Activated B cell treated with CpG ODN at 0.5 μM for 24 hours (primary cell): Measurements from ENCODE around the gene DUSP10. TPM values are rescaled to one million over a fixed set of nuclear protein-coding genes. Genes with fewer than 3 reads are reported as not detected.

Experiments
- ATAC-seq: fragments of 200-7000 bp; cut with Tn5 transposase; one replicate; pipeline ENCODE4 v1.10.0; 2021; ENCODE audit warnings: low read depth, mild to moderate bottlenecking, moderate library complexity
- CTCF ChIA-PET: fragments of 350-600 bp; sonication (Branson Sonifier 250); formaldehyde crosslinking; loops from one replicate; lab custom pipeline; 2021; ENCODE audit warnings: antibody characterized with exemption; lab: Charles Lee
- POLR2A ChIA-PET: fragments of 350-600 bp; sonication (Branson Sonifier 250); formaldehyde crosslinking; loops from one replicate; lab custom pipeline; 2021; ENCODE audit warnings: antibody characterized with exemption; lab: Charles Lee
- DNase-seq: peaks from one replicate; pipeline ENCODE4 v3.0.0; 2022
- H3K27ac Mint-ChIP-seq: one replicate; pipeline ENCODE4 v1.8.0; 2020; ENCODE audit warnings: mixed read lengths
- H3K27me3 Mint-ChIP-seq: one replicate; pipeline ENCODE4 v1.8.0; 2021; ENCODE audit warnings: mixed read lengths
- H3K36me3 Mint-ChIP-seq: one replicate; pipeline ENCODE4 v1.8.0; 2021; ENCODE audit warnings: low read depth, mixed read lengths
- H3K4me1 Mint-ChIP-seq: one replicate; pipeline ENCODE4 v1.8.0; 2021; ENCODE audit warnings: mixed read lengths
- H3K4me3 Mint-ChIP-seq: one replicate; pipeline ENCODE4 v1.8.0; 2020; ENCODE audit warnings: mild to moderate bottlenecking, mixed read lengths
- H3K9me3 Mint-ChIP-seq: one replicate; pipeline ENCODE4 v1.8.0; 2020; ENCODE audit warnings: mixed read lengths
- intact Hi-C: fragments of 100-400 bp; cut with micrococcal nuclease; formaldehyde crosslinking; loops from one replicate; pipeline ENCODE4 v1.15.1; 2024
- total RNA-seq: library from RNA; stranded (reverse); gene quantifications from 2 replicates; pipeline ENCODE4 v1.2.3, GENCODE V29; 2022
- TF ChIP-seq, protein P1 (sequence below): fragments of 200-600 bp; IDR thresholded peaks from one replicate; pipeline ENCODE4 v1.8.0; 2022; ENCODE audit warnings: antibody characterized with exemption, mild to moderate bottlenecking

Gene DUSP10
- total RNA-seq, 1 donor from 2014 or later = 39.5 TPM

DNA sequence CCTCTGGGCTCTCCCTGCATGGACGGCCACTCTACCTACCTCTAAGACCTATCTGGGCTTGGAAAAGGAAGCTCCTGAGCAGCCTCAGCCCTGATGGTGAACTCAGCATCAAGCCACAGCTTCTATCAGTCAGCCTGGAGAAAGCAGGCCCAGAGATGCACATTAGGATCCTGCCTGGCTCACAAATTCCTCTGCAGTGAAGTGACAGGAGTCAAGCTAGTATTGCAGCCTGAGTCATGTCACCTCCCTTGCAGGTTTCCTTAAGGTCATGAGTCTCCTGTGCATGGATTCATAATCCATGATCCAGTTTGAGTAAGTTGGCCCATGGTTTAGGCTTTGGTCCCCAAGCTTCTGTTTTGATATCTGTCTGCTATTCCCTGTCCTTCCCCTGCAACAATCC is 37.9 kb upstream of the DUSP10 start:
- TF ChIP-seq, protein P1, sequence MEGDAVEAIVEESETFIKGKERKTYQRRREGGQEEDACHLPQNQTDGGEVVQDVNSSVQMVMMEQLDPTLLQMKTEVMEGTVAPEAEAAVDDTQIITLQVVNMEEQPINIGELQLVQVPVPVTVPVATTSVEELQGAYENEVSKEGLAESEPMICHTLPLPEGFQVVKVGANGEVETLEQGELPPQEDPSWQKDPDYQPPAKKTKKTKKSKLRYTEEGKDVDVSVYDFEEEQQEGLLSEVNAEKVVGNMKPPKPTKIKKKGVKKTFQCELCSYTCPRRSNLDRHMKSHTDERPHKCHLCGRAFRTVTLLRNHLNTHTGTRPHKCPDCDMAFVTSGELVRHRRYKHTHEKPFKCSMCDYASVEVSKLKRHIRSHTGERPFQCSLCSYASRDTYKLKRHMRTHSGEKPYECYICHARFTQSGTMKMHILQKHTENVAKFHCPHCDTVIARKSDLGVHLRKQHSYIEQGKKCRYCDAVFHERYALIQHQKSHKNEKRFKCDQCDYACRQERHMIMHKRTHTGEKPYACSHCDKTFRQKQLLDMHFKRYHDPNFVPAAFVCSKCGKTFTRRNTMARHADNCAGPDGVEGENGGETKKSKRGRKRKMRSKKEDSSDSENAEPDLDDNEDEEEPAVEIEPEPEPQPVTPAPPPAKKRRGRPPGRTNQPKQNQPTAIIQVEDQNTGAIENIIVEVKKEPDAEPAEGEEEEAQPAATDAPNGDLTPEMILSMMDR = no peak
- no peak for ATAC-seq
- no peak for DNase-seq
- Mint-ChIP-seq H3K27me3 (no peaks in the 10 kb centered on the region), H3K27ac (peak overlapping the region; percentile 95), H3K36me3 (no peaks in the 10 kb centered on the region), H3K9me3 (no peaks in the 10 kb centered on the region), H3K4me3 (no peak overlapping the region), H3K4me1 (peaks cover 88% of the 10 kb centered on the region)
- intact Hi-C loops = loop anchor here (5.0 kb wide), 2 partner anchors 902 to 1687 kb away; partner anchors contain the start of genes HLX and IARS2
- ChIA-PET POLR2A (interaction anchor here (1.9 to 8.7 kb wide), 6 partner anchors 10 to 60 kb away, joined by 6 to 229 read pairs (median 47); partner anchors contain the start of gene DUSP10), CTCF (interaction anchor here (0.7 to 1.4 kb wide), 2 partner anchors 47 to 229 kb away, joined by 3 read pairs; no protein-coding TSS in a partner anchor)

DNA sequence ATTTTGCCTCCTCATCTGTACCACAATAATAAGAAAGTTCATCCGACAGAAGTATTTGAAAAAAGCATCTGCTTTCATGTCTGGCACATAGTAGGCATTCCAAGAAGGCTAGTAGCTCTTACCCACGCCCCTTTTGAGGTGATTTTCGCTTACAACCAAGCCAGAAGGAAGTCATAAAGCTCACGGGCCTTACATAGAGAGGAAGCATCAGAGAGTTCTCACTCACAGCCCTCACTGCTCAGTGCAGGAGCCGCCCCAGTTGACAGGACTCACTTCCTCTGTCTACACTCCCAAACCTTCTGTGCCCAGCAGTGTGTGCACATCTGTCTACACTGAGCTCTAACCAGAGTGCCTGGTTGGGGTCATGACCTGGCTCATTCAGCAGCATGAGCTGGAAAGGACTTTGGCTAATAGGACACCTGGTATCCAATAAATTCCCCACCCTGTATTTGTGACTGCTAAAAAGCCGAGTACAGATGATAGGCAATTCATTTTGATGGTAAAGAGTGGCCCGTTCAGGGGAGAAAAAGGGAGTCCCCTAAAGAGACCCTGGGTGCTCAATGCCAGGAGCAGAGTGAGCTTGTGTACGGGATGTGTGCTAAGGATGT is 36.8 kb upstream of the DUSP10 start:
- CTCF ChIA-PET = interaction anchor here (0.6 to 4.4 kb wide), 7 partner anchors 35 to 301 kb away, joined by 3 to 24 read pairs (median 4); partner anchors contain the start of gene DUSP10
- Mint-ChIP-seq H3K9me3 (no peaks in the 10 kb centered on the region), H3K4me1 (peaks cover 86% of the 10 kb centered on the region), H3K27ac (peak overlapping the region; percentile 95), H3K4me3 (peak overlapping the region; percentile 75), H3K27me3 (no peaks in the 10 kb centered on the region), H3K36me3 (no peaks in the 10 kb centered on the region)
- TF ChIP-seq, protein P1 = no peak
- intact Hi-C loops = loop anchor here (1.0 to 5.0 kb wide), 6 partner anchors 15 to 1686 kb away; partner anchors contain the start of genes HLX and IARS2
- POLR2A ChIA-PET = interaction anchor here (1.0 to 8.7 kb wide), 15 partner anchors 12 to 339 kb away, joined by 3 to 229 read pairs (median 7); partner anchors contain the start of gene DUSP10
- DNase-seq (peak; percentile 48), ATAC-seq (peak; percentile 52)

GRCh38 chr1:221778125-221778524 is 36.2 kb upstream of the DUSP10 start:
- no peak for DNase-seq
- H3K4me1 Mint-ChIP-seq = peaks cover 82% of the 10 kb centered on the region
- POLR2A ChIA-PET = interaction anchor here (1.0 to 8.7 kb wide), 18 partner anchors 12 to 338 kb away, joined by 3 to 229 read pairs (median 7); partner anchors contain the start of gene DUSP10

GRCh38 chr1:221777431-221778072 is 35.7 kb upstream of the DUSP10 start:
- DNase-seq (no peak), ATAC-seq (peak; percentile 65)
- Mint-ChIP-seq H3K9me3 (no peaks in the 10 kb centered on the region), H3K36me3 (no peaks in the 10 kb centered on the region), H3K27me3 (no peaks in the 10 kb centered on the region), H3K27ac (peak overlapping the region; percentile 95), H3K4me1 (peaks cover 78% of the 10 kb centered on the region), H3K4me3 (peak overlapping the region; percentile 75)
- ChIA-PET CTCF (interaction anchor here (0.9 to 4.4 kb wide), 7 partner anchors 22 to 300 kb away, joined by 3 to 24 read pairs (median 5); partner anchors contain the start of gene DUSP10), POLR2A (interaction anchor here (0.9 to 8.7 kb wide), 24 partner anchors 11 to 898 kb away, joined by 3 to 229 read pairs (median 5); partner anchors contain the start of genes DUSP10 and HLX)
- intact Hi-C loops = loop anchor here (1.0 to 5.0 kb wide), 17 partner anchors 16 to 1685 kb away; partner anchors contain the start of genes HLX and IARS2
- TF ChIP-seq, protein P1 = peak; percentile 34

More at GRCh38 chr1:221778125-221778524, 36.2 kb upstream of the DUSP10 start:
- TF ChIP-seq, protein P1 = no peak
- peak; percentile 9 for ATAC-seq
- Mint-ChIP-seq H3K9me3 (no peaks in the 10 kb centered on the region), H3K4me3 (peak overlapping the region; percentile 75), H3K36me3 (no peaks in the 10 kb centered on the region), H3K27me3 (no peaks in the 10 kb centered on the region), H3K27ac (peak overlapping the region; percentile 95)
- CTCF ChIA-PET = interaction anchor here (0.6 to 4.4 kb wide), 10 partner anchors 23 to 301 kb away, joined by 3 to 24 read pairs (median 4); partner anchors contain the start of gene DUSP10
- intact Hi-C loops = loop anchor here (1.0 to 5.0 kb wide), 6 partner anchors 15 to 1686 kb away; partner anchors contain the start of genes HLX and IARS2
